GM18519 (cell line): ENCODE data around the gene TMA7B.
"Not testable (repeated sequence)": the region's sequence is repeated elsewhere in the genome, so short reads cannot be mapped to it uniquely, and the experiment has no call there.

Experiments used
- ATAC-seq: cut with Tn5 transposase; IDR thresholded peaks from one replicate; pipeline ENCODE4 v1.9.1; 2021; ENCODE audit warnings: mild to moderate bottlenecking, moderate library complexity; ENCODE audit not compliant: unreplicated experiment, low FRiP score

TMA7B gene

GRCh38 chr22:39979048-39979447, 18.9 kb downstream of the TMA7B start:
- no peak for ATAC-seq

- ATAC-seq = no peak
These were observed 19.3 kb downstream of the TMA7B start for GRCh38 chr22:39979458-39979857.

GRCh38 chr22:39980596-39980995, 20.4 kb downstream of the TMA7B start:
- no peak for ATAC-seq

- no peak for ATAC-seq
These were observed 23.1 kb downstream of the TMA7B start for GRCh38 chr22:39983346-39983745.

- no peak for ATAC-seq
These were observed 23.8 kb downstream of the TMA7B start for GRCh38 chr22:39984006-39984405.

- no peak for ATAC-seq
These were observed 24.5 kb downstream of the TMA7B start for GRCh38 chr22:39984746-39985145.

GRCh38 chr22:39985383-39986035, 25.3 kb downstream of the TMA7B start:
- no peak for ATAC-seq

GRCh38 chr22:39988386-39989114, 28.4 kb downstream of the TMA7B start:
- no peak for ATAC-seq

GRCh38 chr22:39989633-39990032, 29.4 kb downstream of the TMA7B start:
- ATAC-seq = no peak

- no peak for ATAC-seq
These were observed 30.5 kb downstream of the TMA7B start for GRCh38 chr22:39990686-39991085.

GRCh38 chr22:39991159-39991860, 31.1 kb downstream of the TMA7B start:
- no peak for ATAC-seq

- ATAC-seq = no peak
These were observed 32.1 kb downstream of the TMA7B start for GRCh38 chr22:39992088-39992826.

GRCh38 chr22:39992894-39993293, 32.7 kb downstream of the TMA7B start:
- ATAC-seq = not testable (repeated sequence)

- ATAC-seq = no peak
These were observed 33.9 kb downstream of the TMA7B start for GRCh38 chr22:39994041-39994565.

GRCh38 chr22:39994566-39995392, 34.6 kb downstream of the TMA7B start, which contains the start of gene FAM83F:
TSS of gene FAM83F (plus strand) at chr22:39994954. CDS start at chr22:39995043, 89 bp downstream.
- ATAC-seq = no peak

- ATAC-seq = no peak
These were observed 35.4 kb downstream of the TMA7B start for GRCh38 chr22:39995393-39996252.

- no peak for ATAC-seq
These were observed 36.5 kb downstream of the TMA7B start for GRCh38 chr22:39996732-39997131.

- ATAC-seq = no peak
These were observed 37.2 kb downstream of the TMA7B start for GRCh38 chr22:39997421-39997820.
